GM04503 (cell line): ENCODE data around the gene LIN7B.
"Not testable (repeated sequence)": the region's sequence is repeated elsewhere in the genome, so short reads cannot be mapped to it uniquely, and the experiment has no call there.

ENCODE experiments used
- DNase-seq: peaks from one replicate; pipeline ENCODE4 v3.0.0-alpha.2; 2012; ENCODE audit warnings: low read depth

The LIN7B gene

GRCh38 chr19:49145573-49146407 is 31.6 kb downstream of the LIN7B start:
- DNase-seq, result no peak

- DNase-seq, result not testable (repeated sequence)
Measured at GRCh38 chr19:49146408-49146770, 32.2 kb downstream of the LIN7B start.

- DNase-seq, result no peak
Measured at GRCh38 chr19:49148044-49148682, 34.0 kb downstream of the LIN7B start.

- DNase-seq, result peak; percentile 33
Measured at GRCh38 chr19:49148784-49149651, 34.8 kb downstream of the LIN7B start.

- peak; percentile 32 for DNase-seq
Measured at GRCh38 chr19:49149652-49150105, 35.5 kb downstream of the LIN7B start.

GRCh38 chr19:49150106-49150943 is 36.2 kb downstream of the LIN7B start:
- DNase-seq, result peak; percentile 29

GRCh38 chr19:49150944-49151243 is 36.7 kb downstream of the LIN7B start:
- DNase-seq, result no peak

GRCh38 chr19:49151267-49152118 is 37.3 kb downstream of the LIN7B start:
- DNase-seq, result no peak

GRCh38 chr19:49152119-49152550 is 38.0 kb downstream of the LIN7B start:
- no peak for DNase-seq

GRCh38 chr19:49153167-49153809 is 39.1 kb downstream of the LIN7B start:
- no peak for DNase-seq

GRCh38 chr19:49154279-49154678 is 40.1 kb downstream of the LIN7B start:
- DNase-seq, result no peak

GRCh38 chr19:49155005-49155819 is 41.0 kb downstream of the LIN7B start, which contains the start of gene HRC:
Gene HRC, minus strand, starts transcription at chr19:49155396. Its CDS starts 159 bp downstream, at chr19:49155237.
- no peak for DNase-seq

GRCh38 chr19:49155820-49156346 is 41.7 kb downstream of the LIN7B start:
- DNase-seq, result no peak

- no peak for DNase-seq
Measured at GRCh38 chr19:49157445-49158224, 43.5 kb downstream of the LIN7B start, which contains the start of gene TRPM4. Gene TRPM4, plus strand, starts transcription at chr19:49157792. Its CDS starts 75 bp downstream, at chr19:49157867.

- DNase-seq, result no peak
Measured at GRCh38 chr19:49160450-49161189, 46.5 kb downstream of the LIN7B start.

- no peak for DNase-seq
Measured at GRCh38 chr19:49161987-49162386, 47.8 kb downstream of the LIN7B start.

GRCh38 chr19:49165111-49165750 is 51.1 kb downstream of the LIN7B start:
- DNase-seq, result no peak
